H9 (cell line): ENCODE data around the gene ACAP3. TPM values are rescaled to one million over a fixed set of nuclear protein-coding genes. Genes with fewer than 3 reads are reported as not detected.

ENCODE experiments used
- DNase-seq: peaks from one replicate; pipeline ENCODE4 v3.0.0-alpha.2; 2017
- H2AFZ ChIP-seq: one replicate; pipeline ENCODE4 v1.6.1; 2013; ENCODE audit warnings: mild to moderate bottlenecking, low read length, control low read depth, moderate library complexity
- H2AK5ac ChIP-seq: 2 replicates; pipeline ENCODE4 v1.6.1; 2013; ENCODE audit warnings: low read length, control low read depth, mixed read lengths; ENCODE audit not compliant: insufficient read length
- H2BK120ac ChIP-seq: one replicate; pipeline ENCODE4 v1.6.1; 2013; ENCODE audit warnings: low read depth, mild to moderate bottlenecking, low read length, control low read depth, inconsistent platforms; ENCODE audit not compliant: poor library complexity, severe bottlenecking
- H2BK12ac ChIP-seq: 2 replicates; pipeline ENCODE4 v1.6.1; 2013; ENCODE audit warnings: low read length, control low read depth, mixed read lengths, low read depth; ENCODE audit not compliant: insufficient read length
- H2BK15ac ChIP-seq: 2 replicates; pipeline ENCODE4 v1.6.1; 2013; ENCODE audit warnings: low read depth, low read length, control low read depth
- H2BK20ac ChIP-seq: one replicate; pipeline ENCODE4 v1.6.1; 2013; ENCODE audit warnings: low read depth, mild to moderate bottlenecking, low read length, control low read depth, inconsistent platforms; ENCODE audit not compliant: poor library complexity, severe bottlenecking
- H2BK5ac ChIP-seq: 2 replicates; pipeline ENCODE4 v1.6.1; 2013; ENCODE audit warnings: low read length, control low read depth, mixed read lengths; ENCODE audit not compliant: insufficient read length
- H3K14ac ChIP-seq: 2 replicates; pipeline ENCODE4 v1.6.1; 2013; ENCODE audit warnings: low read length, control low read depth; ENCODE audit not compliant: insufficient read depth
- H3K18ac ChIP-seq: 2 replicates; pipeline ENCODE4 v1.6.1; 2013; ENCODE audit warnings: low read depth, mild to moderate bottlenecking, mixed read lengths, low read length, control low read depth; ENCODE audit not compliant: insufficient read length
- H3K23ac ChIP-seq: 2 replicates; pipeline ENCODE4 v1.6.1; 2013; ENCODE audit warnings: low read length, control low read depth, mixed read lengths, low read depth; ENCODE audit not compliant: insufficient read length
- H3K23me2 ChIP-seq: 2 replicates; pipeline ENCODE4 v1.6.1; 2013; ENCODE audit warnings: low read depth, mild to moderate bottlenecking, mixed read lengths, low read length, control low read depth; ENCODE audit not compliant: insufficient read length, poor library complexity, severe bottlenecking
- H3K27ac ChIP-seq: 2 replicates; pipeline ENCODE4 v1.5.1; 2013; ENCODE audit warnings: low read length, control low read depth, mixed read lengths, low read depth; ENCODE audit not compliant: insufficient read length
- H3K27me3 ChIP-seq: 2 replicates; pipeline ENCODE4 v1.6.1; 2013; ENCODE audit warnings: low read length, control low read depth, inconsistent platforms; ENCODE audit not compliant: insufficient read depth
- H3K4ac ChIP-seq: 2 replicates; pipeline ENCODE4 v1.6.1; 2013; ENCODE audit warnings: low read depth, mild to moderate bottlenecking, control low read depth, inconsistent platforms, low read length, moderate library complexity
- H3K4me1 ChIP-seq: 2 replicates; pipeline ENCODE4 v1.6.1; 2013; ENCODE audit warnings: low read length, control low read depth, inconsistent platforms; ENCODE audit not compliant: insufficient read depth
- H3K4me2 ChIP-seq: 2 replicates; pipeline ENCODE4 v1.6.1; 2013; ENCODE audit warnings: low read length, control low read depth, mixed read lengths; ENCODE audit not compliant: insufficient read length, insufficient read depth
- H3K56ac ChIP-seq: 2 replicates; pipeline ENCODE4 v1.6.1; 2013; ENCODE audit warnings: low read depth, mild to moderate bottlenecking, mixed read lengths, low read length, control low read depth; ENCODE audit not compliant: insufficient read length
- H3K79me1 ChIP-seq: 2 replicates; pipeline ENCODE4 v1.6.1; 2013; ENCODE audit warnings: low read depth, mild to moderate bottlenecking, moderate library complexity, low read length, control low read depth, inconsistent platforms; ENCODE audit not compliant: insufficient read depth, poor library complexity, severe bottlenecking
- H3K79me2 ChIP-seq: 2 replicates; pipeline ENCODE4 v1.6.1; 2013; ENCODE audit warnings: low read length, control low read depth, inconsistent platforms; ENCODE audit not compliant: insufficient read depth
- H3K9ac ChIP-seq: 2 replicates; pipeline ENCODE4 v1.6.1; 2013; ENCODE audit warnings: low read length, control low read depth, mixed read lengths; ENCODE audit not compliant: insufficient read length; ENCODE audit errors: extremely low read depth
- H3K9me3 ChIP-seq: one replicate; pipeline ENCODE4 v1.6.1; 2013; ENCODE audit warnings: low read depth, low read length, inconsistent platforms; ENCODE audit not compliant: control insufficient read depth
- H3T11ph ChIP-seq: one replicate; pipeline ENCODE4 v1.6.1; 2013; ENCODE audit warnings: mild to moderate bottlenecking, low read length, control low read depth, inconsistent platforms
- H4K20me1 ChIP-seq: one replicate; pipeline ENCODE4 v1.6.1; 2013; ENCODE audit not compliant: control insufficient read depth, insufficient read length, insufficient read depth
- H4K5ac ChIP-seq: 2 replicates; pipeline ENCODE4 v1.6.1; 2013; ENCODE audit warnings: low read depth, mild to moderate bottlenecking, mixed read lengths, low read length, control low read depth; ENCODE audit not compliant: insufficient read length
- H4K8ac ChIP-seq: replicated peaks from 2 replicates; pipeline ENCODE4 v1.6.1; 2013; ENCODE audit warnings: low read length, control low read depth, mixed read lengths, low read depth; ENCODE audit not compliant: insufficient read length
- H4K91ac ChIP-seq: 2 replicates; pipeline ENCODE4 v1.6.1; 2013; ENCODE audit warnings: low read depth, mild to moderate bottlenecking, moderate library complexity, mixed read lengths, low read length, control low read depth; ENCODE audit not compliant: insufficient read length
- H3K27ac Mint-ChIP-seq, 3 experiments: 2 replicates in 2 of 3; 3 replicates in 1 of 3; pipeline ENCODE4 v1.8.0; 2020 to 2021; ENCODE audit warnings: mixed read lengths in 3 of 3, mild to moderate bottlenecking in 1 of 3, moderate library complexity in 1 of 3
- H3K27me3 Mint-ChIP-seq: 2 replicates; pipeline ENCODE4 v1.8.0; 2021; ENCODE audit warnings: low read depth, mild to moderate bottlenecking, moderate library complexity, mixed read lengths
- H3K36me3 Mint-ChIP-seq, 3 experiments: 2 replicates in 2 of 3; 3 replicates in 1 of 3; pipeline ENCODE4 v1.8.0; 2020 to 2021; ENCODE audit warnings: low read depth in 3 of 3, mixed read lengths in 3 of 3; ENCODE audit not compliant: insufficient read depth in 1 of 3
- H3K4me1 Mint-ChIP-seq, 2 experiments: 2 replicates each; pipeline ENCODE4 v1.8.0; 2020; ENCODE audit warnings: mixed read lengths in 2 of 2
- H3K4me3 Mint-ChIP-seq, 2 experiments: 2 replicates in 1 of 2; 3 replicates in 1 of 2; pipeline ENCODE4 v1.8.0; 2020 to 2021; ENCODE audit warnings: mild to moderate bottlenecking in 2 of 2, mixed read lengths in 2 of 2, moderate library complexity in 1 of 2
- H3K9me3 Mint-ChIP-seq, 2 experiments: 2 replicates in 1 of 2; 3 replicates in 1 of 2; pipeline ENCODE4 v1.8.0; 2020; ENCODE audit warnings: mild to moderate bottlenecking in 2 of 2, mixed read lengths in 2 of 2, moderate library complexity in 1 of 2
- CTCF ChIP-seq: fragments of 200-600 bp; sonication (generic); conservative IDR thresholded peaks from 3 replicates; pipeline ENCODE4 v1.8.0; 2021; ENCODE audit warnings: antibody characterized with exemption, mild to moderate bottlenecking
- WGBS: extraction: QIAGEN DNeasy Blood & Tissue Kit; methylation state at CpG from one replicate; pipeline ENCODE4 v1.1.7; 2013; ENCODE audit warnings: missing lambda C conversion rate, low lambda C conversion rate, mixed read lengths; ENCODE audit not compliant: insufficient read length; ENCODE audit errors: extremely low coverage; 5-methylcytosine and 5-hydroxymethylcytosine counted together
- total RNA-seq: library from RNA; stranded (reverse); gene quantifications from 2 replicates; pipeline ENCODE4 v1.2.1, GENCODE V29; 2021

ACAP3 gene
- total RNA-seq, 1 experiment from 2014 or later, result 41.4 TPM

- H2AFZ ChIP-seq, result no peak overlapping the region
- no peak overlapping the region for H3K14ac ChIP-seq
- no peak overlapping the region for H3K4ac ChIP-seq
- no peak overlapping the region for H3K56ac ChIP-seq
- Mint-ChIP-seq H3K27ac (no peak overlapping the region; a peak in 1 of 7 replicates), H3K36me3 (peaks cover 39 to 64% (median 63%) of the 10 kb centered on the region in 3 experiments; a peak in 6 of 7 replicates), H3K27me3 (no peaks in the 10 kb centered on the region), H3K4me1 (peaks cover 22 to 25% of the 10 kb centered on the region in 2 experiments), H3K9me3 (no peaks in the 10 kb centered on the region; a peak in 1 of 5 replicates), H3K4me3 (no peak overlapping the region)
- H2BK12ac ChIP-seq, result no peak overlapping the region
- no peak overlapping the region for H2BK5ac ChIP-seq
- DNase-seq, result no peak
- no peak overlapping the region for H2BK15ac ChIP-seq
- H3K27ac ChIP-seq, result no peak overlapping the region
- H3K9ac ChIP-seq, result no peak overlapping the region
- H3K18ac ChIP-seq, result no peak overlapping the region
- no peak overlapping the region for H4K8ac ChIP-seq
- H3K23ac ChIP-seq, result no peak overlapping the region
- H3K79me1 ChIP-seq, result peaks cover 16% of the 10 kb centered on the region
- peaks cover 19% of the 10 kb centered on the region; the same call in 1 of the 2 replicates for H3K79me2 ChIP-seq
- no peaks in the 10 kb centered on the region for H3K9me3 ChIP-seq
- WGBS, result no CpG with 5 or more reads among the region's 39 CpGs
- no peak overlapping the region for H2AK5ac ChIP-seq
- no peak for TF ChIP-seq CTCF
- H3K4me1 ChIP-seq, result peaks cover 5% of the 10 kb centered on the region; the same call in 1 of the 2 replicates
- H4K20me1 ChIP-seq, result peaks cover 2% of the 10 kb centered on the region
- H3K27me3 ChIP-seq, result no peaks in the 10 kb centered on the region
- H4K5ac ChIP-seq, result no peak overlapping the region
- H2BK120ac ChIP-seq, result no peak overlapping the region
- H3T11ph ChIP-seq, result no peak overlapping the region
- no peak overlapping the region for H3K4me2 ChIP-seq
- no peak overlapping the region for H4K91ac ChIP-seq
- H2BK20ac ChIP-seq, result no peak overlapping the region
- peaks cover 3% of the 10 kb centered on the region for H3K23me2 ChIP-seq
Observed at GRCh38 chr1:1267488-1268283, 40.0 kb downstream of the ACAP3 start.
